ENCODE results near the gene ZNF552. TPM values are rescaled to one million over a fixed set of nuclear protein-coding genes. Genes with fewer than 3 reads are reported as not detected.

The ZNF552 gene
- total RNA-seq, 1 experiment from 2014 or later: 13.1 TPM

DNA sequence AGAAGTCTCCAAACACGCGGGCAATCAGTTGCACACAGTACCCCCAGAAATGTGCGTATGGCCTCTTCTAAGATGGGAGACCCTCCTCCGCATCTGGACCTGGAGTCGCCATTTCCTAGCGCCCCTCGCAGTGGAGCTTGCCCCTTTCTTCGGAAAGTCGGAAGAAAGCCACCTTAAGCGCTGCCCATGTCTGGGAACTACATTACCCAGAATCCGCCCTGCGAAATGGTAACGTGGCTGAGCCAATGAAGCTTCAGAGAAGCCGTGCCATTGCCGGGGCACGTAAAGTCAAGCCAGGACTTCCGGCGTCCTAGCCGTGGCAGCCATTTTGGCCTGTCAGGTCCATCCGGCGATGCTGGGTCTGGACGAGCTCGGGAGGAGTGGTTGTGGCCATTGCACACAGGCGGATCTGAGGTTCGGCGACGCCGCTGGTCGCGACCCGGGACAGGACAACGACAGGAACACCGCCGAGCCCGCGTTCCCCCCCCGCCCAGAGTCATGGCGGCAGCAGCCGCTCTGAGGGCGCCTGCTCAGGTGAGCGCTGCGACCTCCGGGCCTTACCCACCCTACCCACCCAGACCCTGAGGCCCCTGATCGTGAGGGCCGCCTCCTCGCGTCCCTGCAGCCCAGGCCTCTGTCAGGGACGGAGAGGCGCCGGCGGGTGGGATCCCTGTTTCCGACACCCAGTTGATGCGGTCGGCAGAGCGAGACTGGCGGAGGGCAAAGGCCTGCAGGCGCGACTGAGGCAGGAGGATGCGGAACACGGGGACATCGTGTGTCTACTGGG is 45.2 kb downstream of the ZNF552 start, which contains the start of gene ZNF586 (continued):
- TF ChIP-seq, protein P1, sequence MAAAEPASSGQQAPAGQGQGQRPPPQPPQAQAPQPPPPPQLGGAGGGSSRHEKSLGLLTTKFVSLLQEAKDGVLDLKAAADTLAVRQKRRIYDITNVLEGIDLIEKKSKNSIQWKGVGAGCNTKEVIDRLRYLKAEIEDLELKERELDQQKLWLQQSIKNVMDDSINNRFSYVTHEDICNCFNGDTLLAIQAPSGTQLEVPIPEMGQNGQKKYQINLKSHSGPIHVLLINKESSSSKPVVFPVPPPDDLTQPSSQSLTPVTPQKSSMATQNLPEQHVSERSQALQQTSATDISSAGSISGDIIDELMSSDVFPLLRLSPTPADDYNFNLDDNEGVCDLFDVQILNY (CRISPR knock-in tag; IDR thresholded peaks at IDR 0.05): peak; percentile 65

DNA sequence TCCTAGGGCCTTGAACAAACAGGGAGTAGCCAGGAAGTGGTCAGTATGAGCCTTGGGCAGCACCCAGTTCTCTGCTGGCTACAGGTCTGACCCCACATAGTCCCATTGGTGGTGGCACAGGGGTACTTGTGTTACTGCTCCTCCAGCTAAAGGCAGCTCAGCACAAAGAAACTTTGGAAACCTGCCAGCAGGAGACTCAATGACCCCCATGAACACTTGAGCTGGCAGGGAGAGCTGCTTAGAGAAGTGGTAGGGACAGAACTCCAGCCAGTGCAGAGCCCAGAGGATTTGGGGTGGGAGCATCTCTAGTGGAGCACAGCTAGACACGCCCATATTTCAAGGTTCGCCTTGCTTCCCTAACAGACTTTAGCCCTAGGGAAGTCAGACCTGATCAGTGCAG is 55.6 kb downstream of the ZNF552 start:
- peaks cover 62% of the 10 kb centered on the region for H3K36me3 Mint-ChIP-seq
- no peaks in the 10 kb centered on the region for H3K4me1 Mint-ChIP-seq

More for the DNA sequence above, 55.6 kb downstream of the ZNF552 start:
- CTCF ChIA-PET: no interaction called here
- ATAC-seq (no peak), DNase-seq (ENCODE audit: low spot score) (no peak)
- no peak overlapping the region for H3K4me3 Mint-ChIP-seq
- TF ChIP-seq FOXP1 (CRISPR knock-in tag; IDR thresholded peaks at IDR 0.05; ENCODE audit: borderline replicate concordance) (no peak), ZNF423 (CRISPR knock-in tag; IDR thresholded peaks at IDR 0.05) (no peak), NR3C1 (CRISPR knock-in tag; conservative IDR thresholded peaks at IDR 0.05; ENCODE audit: low read depth) (no peak), JUN (CRISPR knock-in tag; IDR thresholded peaks at IDR 0.05) (no peak), GTF2I (CRISPR knock-in tag; conservative IDR thresholded peaks at IDR 0.05) (no peak), JAZF1 (CRISPR knock-in tag; IDR thresholded peaks at IDR 0.05) (no peak), SMAD3 (CRISPR knock-in tag; IDR thresholded peaks at IDR 0.05; ENCODE audit: borderline replicate concordance) (no peak), TEAD1 (CRISPR knock-in tag; IDR thresholded peaks at IDR 0.05) (no peak), ZNF416 (CRISPR knock-in tag; IDR thresholded peaks at IDR 0.05) (no peak)
- TF ChIP-seq, protein P2, sequence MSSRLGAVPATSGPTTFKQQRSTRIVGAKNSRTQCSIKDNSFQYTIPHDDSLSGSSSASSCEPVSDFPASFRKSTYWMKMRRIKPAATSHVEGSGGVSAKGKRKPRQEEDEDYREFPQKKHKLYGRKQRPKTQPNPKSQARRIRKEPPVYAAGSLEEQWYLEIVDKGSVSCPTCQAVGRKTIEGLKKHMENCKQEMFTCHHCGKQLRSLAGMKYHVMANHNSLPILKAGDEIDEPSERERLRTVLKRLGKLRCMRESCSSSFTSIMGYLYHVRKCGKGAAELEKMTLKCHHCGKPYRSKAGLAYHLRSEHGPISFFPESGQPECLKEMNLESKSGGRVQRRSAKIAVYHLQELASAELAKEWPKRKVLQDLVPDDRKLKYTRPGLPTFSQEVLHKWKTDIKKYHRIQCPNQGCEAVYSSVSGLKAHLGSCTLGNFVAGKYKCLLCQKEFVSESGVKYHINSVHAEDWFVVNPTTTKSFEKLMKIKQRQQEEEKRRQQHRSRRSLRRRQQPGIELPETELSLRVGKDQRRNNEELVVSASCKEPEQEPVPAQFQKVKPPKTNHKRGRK (CRISPR knock-in tag; IDR thresholded peaks at IDR 0.05; ENCODE audit: borderline replicate concordance): no peak
- TF ChIP-seq, protein P3, sequence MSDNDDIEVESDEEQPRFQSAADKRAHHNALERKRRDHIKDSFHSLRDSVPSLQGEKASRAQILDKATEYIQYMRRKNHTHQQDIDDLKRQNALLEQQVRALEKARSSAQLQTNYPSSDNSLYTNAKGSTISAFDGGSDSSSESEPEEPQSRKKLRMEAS (CRISPR knock-in tag; IDR thresholded peaks at IDR 0.05): no peak
- TF ChIP-seq, protein P4, sequence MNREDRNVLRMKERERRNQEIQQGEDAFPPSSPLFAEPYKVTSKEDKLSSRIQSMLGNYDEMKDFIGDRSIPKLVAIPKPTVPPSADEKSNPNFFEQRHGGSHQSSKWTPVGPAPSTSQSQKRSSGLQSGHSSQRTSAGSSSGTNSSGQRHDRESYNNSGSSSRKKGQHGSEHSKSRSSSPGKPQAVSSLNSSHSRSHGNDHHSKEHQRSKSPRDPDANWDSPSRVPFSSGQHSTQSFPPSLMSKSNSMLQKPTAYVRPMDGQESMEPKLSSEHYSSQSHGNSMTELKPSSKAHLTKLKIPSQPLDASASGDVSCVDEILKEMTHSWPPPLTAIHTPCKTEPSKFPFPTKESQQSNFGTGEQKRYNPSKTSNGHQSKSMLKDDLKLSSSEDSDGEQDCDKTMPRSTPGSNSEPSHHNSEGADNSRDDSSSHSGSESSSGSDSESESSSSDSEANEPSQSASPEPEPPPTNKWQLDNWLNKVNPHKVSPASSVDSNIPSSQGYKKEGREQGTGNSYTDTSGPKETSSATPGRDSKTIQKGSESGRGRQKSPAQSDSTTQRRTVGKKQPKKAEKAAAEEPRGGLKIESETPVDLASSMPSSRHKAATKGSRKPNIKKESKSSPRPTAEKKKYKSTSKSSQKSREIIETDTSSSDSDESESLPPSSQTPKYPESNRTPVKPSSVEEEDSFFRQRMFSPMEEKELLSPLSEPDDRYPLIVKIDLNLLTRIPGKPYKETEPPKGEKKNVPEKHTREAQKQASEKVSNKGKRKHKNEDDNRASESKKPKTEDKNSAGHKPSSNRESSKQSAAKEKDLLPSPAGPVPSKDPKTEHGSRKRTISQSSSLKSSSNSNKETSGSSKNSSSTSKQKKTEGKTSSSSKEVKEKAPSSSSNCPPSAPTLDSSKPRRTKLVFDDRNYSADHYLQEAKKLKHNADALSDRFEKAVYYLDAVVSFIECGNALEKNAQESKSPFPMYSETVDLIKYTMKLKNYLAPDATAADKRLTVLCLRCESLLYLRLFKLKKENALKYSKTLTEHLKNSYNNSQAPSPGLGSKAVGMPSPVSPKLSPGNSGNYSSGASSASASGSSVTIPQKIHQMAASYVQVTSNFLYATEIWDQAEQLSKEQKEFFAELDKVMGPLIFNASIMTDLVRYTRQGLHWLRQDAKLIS (CRISPR knock-in tag; IDR thresholded peaks at IDR 0.05; ENCODE audit: borderline replicate concordance): no peak
- TF ChIP-seq, protein P5, sequence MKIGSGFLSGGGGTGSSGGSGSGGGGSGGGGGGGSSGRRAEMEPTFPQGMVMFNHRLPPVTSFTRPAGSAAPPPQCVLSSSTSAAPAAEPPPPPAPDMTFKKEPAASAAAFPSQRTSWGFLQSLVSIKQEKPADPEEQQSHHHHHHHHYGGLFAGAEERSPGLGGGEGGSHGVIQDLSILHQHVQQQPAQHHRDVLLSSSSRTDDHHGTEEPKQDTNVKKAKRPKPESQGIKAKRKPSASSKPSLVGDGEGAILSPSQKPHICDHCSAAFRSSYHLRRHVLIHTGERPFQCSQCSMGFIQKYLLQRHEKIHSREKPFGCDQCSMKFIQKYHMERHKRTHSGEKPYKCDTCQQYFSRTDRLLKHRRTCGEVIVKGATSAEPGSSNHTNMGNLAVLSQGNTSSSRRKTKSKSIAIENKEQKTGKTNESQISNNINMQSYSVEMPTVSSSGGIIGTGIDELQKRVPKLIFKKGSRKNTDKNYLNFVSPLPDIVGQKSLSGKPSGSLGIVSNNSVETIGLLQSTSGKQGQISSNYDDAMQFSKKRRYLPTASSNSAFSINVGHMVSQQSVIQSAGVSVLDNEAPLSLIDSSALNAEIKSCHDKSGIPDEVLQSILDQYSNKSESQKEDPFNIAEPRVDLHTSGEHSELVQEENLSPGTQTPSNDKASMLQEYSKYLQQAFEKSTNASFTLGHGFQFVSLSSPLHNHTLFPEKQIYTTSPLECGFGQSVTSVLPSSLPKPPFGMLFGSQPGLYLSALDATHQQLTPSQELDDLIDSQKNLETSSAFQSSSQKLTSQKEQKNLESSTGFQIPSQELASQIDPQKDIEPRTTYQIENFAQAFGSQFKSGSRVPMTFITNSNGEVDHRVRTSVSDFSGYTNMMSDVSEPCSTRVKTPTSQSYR (CRISPR knock-in tag; IDR thresholded peaks at IDR 0.05): no peak
- TF ChIP-seq, protein P6, sequence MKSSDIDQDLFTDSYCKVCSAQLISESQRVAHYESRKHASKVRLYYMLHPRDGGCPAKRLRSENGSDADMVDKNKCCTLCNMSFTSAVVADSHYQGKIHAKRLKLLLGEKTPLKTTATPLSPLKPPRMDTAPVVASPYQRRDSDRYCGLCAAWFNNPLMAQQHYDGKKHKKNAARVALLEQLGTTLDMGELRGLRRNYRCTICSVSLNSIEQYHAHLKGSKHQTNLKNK (CRISPR knock-in tag; IDR thresholded peaks at IDR 0.05): no peak
- TF ChIP-seq, protein P7, sequence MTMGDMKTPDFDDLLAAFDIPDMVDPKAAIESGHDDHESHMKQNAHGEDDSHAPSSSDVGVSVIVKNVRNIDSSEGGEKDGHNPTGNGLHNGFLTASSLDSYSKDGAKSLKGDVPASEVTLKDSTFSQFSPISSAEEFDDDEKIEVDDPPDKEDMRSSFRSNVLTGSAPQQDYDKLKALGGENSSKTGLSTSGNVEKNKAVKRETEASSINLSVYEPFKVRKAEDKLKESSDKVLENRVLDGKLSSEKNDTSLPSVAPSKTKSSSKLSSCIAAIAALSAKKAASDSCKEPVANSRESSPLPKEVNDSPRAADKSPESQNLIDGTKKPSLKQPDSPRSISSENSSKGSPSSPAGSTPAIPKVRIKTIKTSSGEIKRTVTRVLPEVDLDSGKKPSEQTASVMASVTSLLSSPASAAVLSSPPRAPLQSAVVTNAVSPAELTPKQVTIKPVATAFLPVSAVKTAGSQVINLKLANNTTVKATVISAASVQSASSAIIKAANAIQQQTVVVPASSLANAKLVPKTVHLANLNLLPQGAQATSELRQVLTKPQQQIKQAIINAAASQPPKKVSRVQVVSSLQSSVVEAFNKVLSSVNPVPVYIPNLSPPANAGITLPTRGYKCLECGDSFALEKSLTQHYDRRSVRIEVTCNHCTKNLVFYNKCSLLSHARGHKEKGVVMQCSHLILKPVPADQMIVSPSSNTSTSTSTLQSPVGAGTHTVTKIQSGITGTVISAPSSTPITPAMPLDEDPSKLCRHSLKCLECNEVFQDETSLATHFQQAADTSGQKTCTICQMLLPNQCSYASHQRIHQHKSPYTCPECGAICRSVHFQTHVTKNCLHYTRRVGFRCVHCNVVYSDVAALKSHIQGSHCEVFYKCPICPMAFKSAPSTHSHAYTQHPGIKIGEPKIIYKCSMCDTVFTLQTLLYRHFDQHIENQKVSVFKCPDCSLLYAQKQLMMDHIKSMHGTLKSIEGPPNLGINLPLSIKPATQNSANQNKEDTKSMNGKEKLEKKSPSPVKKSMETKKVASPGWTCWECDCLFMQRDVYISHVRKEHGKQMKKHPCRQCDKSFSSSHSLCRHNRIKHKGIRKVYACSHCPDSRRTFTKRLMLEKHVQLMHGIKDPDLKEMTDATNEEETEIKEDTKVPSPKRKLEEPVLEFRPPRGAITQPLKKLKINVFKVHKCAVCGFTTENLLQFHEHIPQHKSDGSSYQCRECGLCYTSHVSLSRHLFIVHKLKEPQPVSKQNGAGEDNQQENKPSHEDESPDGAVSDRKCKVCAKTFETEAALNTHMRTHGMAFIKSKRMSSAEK (CRISPR knock-in tag; IDR thresholded peaks at IDR 0.05; ENCODE audit: borderline replicate concordance): no peak
- TF ChIP-seq, protein P8, sequence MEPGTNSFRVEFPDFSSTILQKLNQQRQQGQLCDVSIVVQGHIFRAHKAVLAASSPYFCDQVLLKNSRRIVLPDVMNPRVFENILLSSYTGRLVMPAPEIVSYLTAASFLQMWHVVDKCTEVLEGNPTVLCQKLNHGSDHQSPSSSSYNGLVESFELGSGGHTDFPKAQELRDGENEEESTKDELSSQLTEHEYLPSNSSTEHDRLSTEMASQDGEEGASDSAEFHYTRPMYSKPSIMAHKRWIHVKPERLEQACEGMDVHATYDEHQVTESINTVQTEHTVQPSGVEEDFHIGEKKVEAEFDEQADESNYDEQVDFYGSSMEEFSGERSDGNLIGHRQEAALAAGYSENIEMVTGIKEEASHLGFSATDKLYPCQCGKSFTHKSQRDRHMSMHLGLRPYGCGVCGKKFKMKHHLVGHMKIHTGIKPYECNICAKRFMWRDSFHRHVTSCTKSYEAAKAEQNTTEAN (CRISPR knock-in tag; IDR thresholded peaks at IDR 0.05): no peak
- no peak overlapping the region for H3K27ac Mint-ChIP-seq
- POLR2A ChIA-PET: no interaction called here
- H3K27me3 Mint-ChIP-seq (ENCODE audit: low read depth): no peaks in the 10 kb centered on the region
- peaks cover 4% of the 10 kb centered on the region; the same call in 1 of the 2 replicates for H3K9me3 Mint-ChIP-seq
